Duodenal mucosa (tissue), 2 donors: ENCODE data around the gene LCN12.

Experiments
- H3K27ac ChIP-seq: one replicate; pipeline ENCODE4 v1.7.0; 2013; ENCODE audit warnings: low read depth, low read length
- H3K27me3 ChIP-seq, 2 donors: one replicate each; pipeline ENCODE4 v1.7.0; 2013; ENCODE audit warnings: low read length in 2 of 2, control low read depth in 1 of 2; ENCODE audit not compliant: insufficient read depth in 2 of 2, control insufficient read depth in 1 of 2
- H3K36me3 ChIP-seq, 2 donors: one replicate each; pipeline ENCODE4 v1.7.0; 2013; ENCODE audit warnings: low read length in 2 of 2, control low read depth in 1 of 2; ENCODE audit not compliant: insufficient read depth in 2 of 2, control insufficient read depth in 1 of 2
- H3K4me1 ChIP-seq, 2 donors: one replicate each; pipeline ENCODE4 v1.7.0; 2013; ENCODE audit warnings: low read length in 2 of 2, control low read depth in 1 of 2; ENCODE audit not compliant: insufficient read depth in 2 of 2, control insufficient read depth in 1 of 2
- H3K4me3 ChIP-seq, 2 donors: one replicate each; pipeline ENCODE4 v1.7.0; 2013; ENCODE audit warnings: low read length in 2 of 2, low read depth in 1 of 2
- H3K9ac ChIP-seq, 2 donors: one replicate each; pipeline ENCODE4 v1.7.0; 2013; ENCODE audit warnings: low read length in 2 of 2, low read depth in 1 of 2
- H3K9me3 ChIP-seq, 2 donors: one replicate each; pipeline ENCODE4 v1.7.0; 2013; ENCODE audit warnings: low read length in 2 of 2, control low read depth in 1 of 2; ENCODE audit not compliant: control insufficient read depth in 1 of 2

The LCN12 gene

GRCh38 chr9:136952321-136952850, 313 bp downstream of the LCN12 start:
- no peak overlapping the region for H3K4me3 ChIP-seq
- H3K9me3 ChIP-seq: no peaks in the 10 kb centered on the region
- no peaks in the 10 kb centered on the region for H3K36me3 ChIP-seq
- peaks cover 13 to 14% of the 10 kb centered on the region in 2 donors for H3K4me1 ChIP-seq
- H3K27me3 ChIP-seq: no peaks in the 10 kb centered on the region
- no peak overlapping the region for H3K27ac ChIP-seq
- H3K9ac ChIP-seq: no peak overlapping the region

GRCh38 chr9:136952876-136953770, 1.1 kb downstream of the LCN12 start:
- Histone ChIP-seq H3K36me3 (no peaks in the 10 kb centered on the region), H3K27me3 (no peaks in the 10 kb centered on the region), H3K9ac (no peak overlapping the region), H3K27ac (no peak overlapping the region), H3K4me3 (no peak overlapping the region), H3K9me3 (no peaks in the 10 kb centered on the region), H3K4me1 (peaks cover 8 to 9% of the 10 kb centered on the region in 2 donors)

GRCh38 chr9:136953771-136954269, 1.7 kb downstream of the LCN12 start:
- Histone ChIP-seq H3K27ac (no peak overlapping the region), H3K4me3 (no peak overlapping the region), H3K4me1 (peaks cover 6 to 8% of the 10 kb centered on the region in 2 donors), H3K36me3 (no peaks in the 10 kb centered on the region), H3K9me3 (no peaks in the 10 kb centered on the region), H3K27me3 (no peaks in the 10 kb centered on the region), H3K9ac (no peak overlapping the region)

GRCh38 chr9:136954270-136955083, 2.4 kb downstream of the LCN12 start:
- no peaks in the 10 kb centered on the region for H3K27me3 ChIP-seq
- no peak overlapping the region for H3K4me3 ChIP-seq
- no peaks in the 10 kb centered on the region for H3K36me3 ChIP-seq
- no peak overlapping the region for H3K9ac ChIP-seq
- H3K9me3 ChIP-seq: no peaks in the 10 kb centered on the region
- H3K4me1 ChIP-seq: peaks cover 4 to 8% of the 10 kb centered on the region in 2 donors
- no peak overlapping the region for H3K27ac ChIP-seq

- H3K9me3 ChIP-seq: no peaks in the 10 kb centered on the region
- H3K4me3 ChIP-seq: no peak overlapping the region
- peaks cover 4 to 7% of the 10 kb centered on the region in 2 donors for H3K4me1 ChIP-seq
- no peak overlapping the region for H3K9ac ChIP-seq
- no peak overlapping the region for H3K27ac ChIP-seq
- no peaks in the 10 kb centered on the region for H3K36me3 ChIP-seq
- H3K27me3 ChIP-seq: no peaks in the 10 kb centered on the region
These were observed 3.3 kb downstream of the LCN12 start for GRCh38 chr9:136955202-136955942.

- H3K9ac ChIP-seq: no peak overlapping the region
- H3K4me3 ChIP-seq: no peak overlapping the region
- H3K27ac ChIP-seq: no peak overlapping the region
- H3K27me3 ChIP-seq: no peaks in the 10 kb centered on the region
- H3K36me3 ChIP-seq: no peaks in the 10 kb centered on the region
- H3K9me3 ChIP-seq: no peaks in the 10 kb centered on the region
- peaks cover 0 to 1% of the 10 kb centered on the region in 2 donors for H3K4me1 ChIP-seq
These were observed 3.9 kb downstream of the LCN12 start for GRCh38 chr9:136955943-136956335.

- H3K36me3 ChIP-seq: no peaks in the 10 kb centered on the region
- H3K9ac ChIP-seq: no peak overlapping the region
- no peaks in the 10 kb centered on the region for H3K9me3 ChIP-seq
- no peaks in the 10 kb centered on the region for H3K4me1 ChIP-seq
- H3K4me3 ChIP-seq: no peak overlapping the region
- no peaks in the 10 kb centered on the region for H3K27me3 ChIP-seq
- no peak overlapping the region for H3K27ac ChIP-seq
These were observed 4.5 kb downstream of the LCN12 start for GRCh38 chr9:136956604-136957003.

- no peak overlapping the region for H3K27ac ChIP-seq
- H3K27me3 ChIP-seq: no peaks in the 10 kb centered on the region
- H3K9me3 ChIP-seq: no peaks in the 10 kb centered on the region
- H3K9ac ChIP-seq: no peak overlapping the region
- H3K36me3 ChIP-seq: no peaks in the 10 kb centered on the region
- H3K4me1 ChIP-seq: no peaks in the 10 kb centered on the region
- no peak overlapping the region for H3K4me3 ChIP-seq
These were observed 5.4 kb downstream of the LCN12 start for GRCh38 chr9:136957461-136957860.

- no peaks in the 10 kb centered on the region for H3K27me3 ChIP-seq
- no peaks in the 10 kb centered on the region for H3K36me3 ChIP-seq
- no peaks in the 10 kb centered on the region for H3K4me1 ChIP-seq
- H3K27ac ChIP-seq: no peak overlapping the region
- no peak overlapping the region for H3K4me3 ChIP-seq
- H3K9me3 ChIP-seq: no peaks in the 10 kb centered on the region
- H3K9ac ChIP-seq: no peak overlapping the region
These were observed 5.8 kb downstream of the LCN12 start for GRCh38 chr9:136957901-136958300.
